Measurements from ENCODE around the gene LUC7L2.

The LUC7L2 gene

GRCh38 chr7:139389774-139390173 lies 30.1 kb downstream of the LUC7L2 start:
- no peak for TF ChIP-seq CTCF (IDR thresholded peaks at IDR 0.05; ENCODE audit: extremely low read depth, insufficient read depth, missing control alignments)
- in situ Hi-C loops (cut with MboI; ENCODE audit: low pct_unique_long_range_greater_than_20kb, low sequenced_read_pairs, unreplicated experiment) = no loop called here
- DNase-seq (ENCODE audit: low spot score) = no peak

DNA sequence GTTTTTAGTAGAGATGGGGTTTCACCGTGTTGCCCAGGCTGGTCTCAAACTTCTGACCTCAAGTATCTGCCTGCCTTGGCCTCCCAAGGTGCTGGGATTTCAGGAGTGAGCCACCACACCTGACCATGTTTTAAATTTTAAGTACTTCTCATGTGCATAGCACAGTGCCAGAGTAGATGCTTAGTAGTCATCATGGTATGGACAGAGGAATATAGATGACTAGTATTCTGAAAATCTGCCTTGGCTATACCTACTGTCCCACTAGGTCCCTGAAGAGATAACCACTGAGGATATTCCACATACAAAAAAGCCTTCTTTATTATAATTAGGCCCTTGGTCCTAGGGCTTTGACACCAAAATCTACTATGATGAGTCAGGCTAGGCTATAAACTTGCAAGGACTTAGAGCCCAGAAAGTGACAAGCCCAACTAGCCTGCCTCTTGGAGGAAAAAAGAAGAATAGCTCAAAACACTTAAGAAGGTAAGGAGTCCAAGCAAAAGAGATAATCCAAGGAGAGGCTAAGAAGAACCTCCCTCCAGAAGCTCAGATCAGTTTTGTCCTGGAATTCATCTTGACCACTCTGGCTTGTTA lies 34.0 kb downstream of the LUC7L2 start:
- TF ChIP-seq CTCF (IDR thresholded peaks at IDR 0.05; ENCODE audit: extremely low read depth, insufficient read depth, missing control alignments) = no peak
- no peak for DNase-seq (ENCODE audit: low spot score)
- in situ Hi-C loops (cut with MboI; ENCODE audit: low pct_unique_long_range_greater_than_20kb, low sequenced_read_pairs, unreplicated experiment) = no loop called here

- no peak for DNase-seq (ENCODE audit: low spot score)
- in situ Hi-C loops (cut with MboI; ENCODE audit: low pct_unique_long_range_greater_than_20kb, low sequenced_read_pairs, unreplicated experiment) = no loop called here
- no peak for TF ChIP-seq CTCF (IDR thresholded peaks at IDR 0.05; ENCODE audit: extremely low read depth, insufficient read depth, missing control alignments)
Measured at GRCh38 chr7:139394540-139394939, 34.8 kb downstream of the LUC7L2 start.

- TF ChIP-seq CTCF (IDR thresholded peaks at IDR 0.05; ENCODE audit: extremely low read depth, insufficient read depth, missing control alignments) = no peak
- in situ Hi-C loops (cut with MboI; ENCODE audit: low pct_unique_long_range_greater_than_20kb, low sequenced_read_pairs, unreplicated experiment) = no loop called here
Measured at GRCh38 chr7:139396323-139396951, 36.7 kb downstream of the LUC7L2 start.

DNA sequence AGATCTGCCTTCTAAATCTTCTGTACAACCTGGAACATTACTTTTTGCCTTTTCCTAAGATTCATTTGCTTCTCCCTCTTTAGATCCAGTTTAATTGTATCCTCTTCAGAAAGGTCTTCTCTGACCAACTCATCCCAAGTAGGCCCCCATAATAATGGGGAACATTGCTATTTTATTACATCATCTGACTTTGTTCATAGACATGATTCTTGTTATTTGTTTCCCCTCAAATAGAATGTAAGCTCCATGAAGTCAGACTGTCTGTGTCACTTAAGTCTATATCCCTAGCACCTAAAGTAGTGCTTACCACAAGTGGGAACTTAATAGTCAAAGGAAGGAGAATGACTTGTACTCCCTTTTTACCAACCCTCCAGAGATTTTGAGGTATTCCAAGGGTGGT lies 37.5 kb downstream of the LUC7L2 start:
- in situ Hi-C loops (cut with MboI; ENCODE audit: low pct_unique_long_range_greater_than_20kb, low sequenced_read_pairs, unreplicated experiment) = no loop called here
- DNase-seq (ENCODE audit: low spot score) = no peak
- no peak for TF ChIP-seq CTCF (IDR thresholded peaks at IDR 0.05; ENCODE audit: extremely low read depth, insufficient read depth, missing control alignments)

More at GRCh38 chr7:139396323-139396951, 36.7 kb downstream of the LUC7L2 start:
- no peak for DNase-seq (ENCODE audit: low spot score)

DNA sequence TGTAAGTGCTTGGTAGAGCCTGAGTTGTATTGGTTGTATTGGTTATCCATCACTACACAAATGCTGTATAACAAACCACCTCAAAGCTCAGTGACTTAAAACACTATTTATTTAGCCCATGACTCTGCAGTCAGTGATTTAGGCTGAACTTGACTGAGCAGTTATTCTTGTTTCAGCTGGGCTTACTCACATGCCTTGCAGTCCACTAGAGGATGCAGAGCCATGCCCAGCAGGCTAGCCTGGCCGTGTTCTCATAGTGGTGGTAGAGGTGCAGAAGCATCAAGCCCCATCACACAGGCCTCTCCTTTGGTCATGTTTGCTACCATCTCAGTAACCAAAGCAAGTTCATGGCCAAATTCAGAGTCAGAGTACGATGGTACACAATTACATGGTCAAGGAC lies 43.9 kb downstream of the LUC7L2 start:
- TF ChIP-seq CTCF (IDR thresholded peaks at IDR 0.05; ENCODE audit: extremely low read depth, insufficient read depth, missing control alignments) = no peak
- no peak for DNase-seq (ENCODE audit: low spot score)
- in situ Hi-C loops (cut with MboI; ENCODE audit: low pct_unique_long_range_greater_than_20kb, low sequenced_read_pairs, unreplicated experiment) = no loop called here
